Endothelial cell of umbilical vein (primary cell): Measurements from ENCODE around the gene ELOVL1. TPM values are rescaled to one million over a fixed set of nuclear protein-coding genes. Genes with fewer than 3 reads are reported as not detected.

Experiments
- BruUV-seq: library from RNA; stranded (reverse); fragments of 400-500 nt; replicated peaks from 2 replicates; lab custom pipeline; 2021; lab: Mats Ljungman, UMichigan
- CTCF ChIA-PET: fragments of 300-600, 350-600 bp; sonication (Branson Sonifier 250); formaldehyde crosslinking; loops from one replicate; lab custom pipeline; 2021; ENCODE audit warnings: antibody characterized with exemption, inconsistent platforms; lab: Charles Lee
- POLR2A ChIA-PET: fragments of 300-600, 350-600 bp; sonication (Branson Sonifier 250); formaldehyde crosslinking; loops from one replicate; lab custom pipeline; 2021; ENCODE audit warnings: antibody characterized with exemption, inconsistent platforms; lab: Charles Lee
- DNase-seq: peaks from one replicate; pipeline ENCODE4 v3.0.0-alpha.2; 2011; ENCODE audit warnings: low read depth, low spot score
- FAIRE-seq: peaks from 2 replicates; lab custom pipeline; 2011; peaks lifted over from hg19 to GRCh38; lab: Jason Lieb, UNC
- H2AFZ ChIP-seq: 2 replicates; pipeline ENCODE4 v1.6.0; 2012; ENCODE audit warnings: low read depth, low read length, control low read depth, inconsistent platforms
- H3K27ac ChIP-seq: 2 replicates; pipeline ENCODE4 v1.5.1; 2011; ENCODE audit warnings: low read depth, mild to moderate bottlenecking, control low read depth, low read length, moderate library complexity; ENCODE audit not compliant: insufficient read depth
- H3K27me3 ChIP-seq, 2 experiments: 2 replicates each; pipeline versions ENCODE4 v1.6.0 to v1.6.1; 2011; ENCODE audit warnings: low read length in 2 of 2, mixed read lengths in 1 of 2; ENCODE audit not compliant: control insufficient read depth in 2 of 2, insufficient read depth in 2 of 2
- H3K36me3 ChIP-seq, 2 experiments: 2 replicates in 1 of 2; 3 replicates in 1 of 2; pipeline ENCODE4 v1.5.1; 2011; ENCODE audit warnings: low read length in 2 of 2, mild to moderate bottlenecking in 1 of 2, moderate library complexity in 1 of 2; ENCODE audit not compliant: control insufficient read depth in 2 of 2, insufficient read depth in 2 of 2; ENCODE audit errors: extremely low read depth in 1 of 2
- H3K4me1 ChIP-seq: 3 replicates; pipeline ENCODE4 v1.5.1; 2011; ENCODE audit warnings: mild to moderate bottlenecking, low read length; ENCODE audit not compliant: control insufficient read depth, insufficient read depth; ENCODE audit errors: extremely low read depth
- H3K4me2 ChIP-seq: 2 replicates; pipeline ENCODE4 v1.6.1; 2011; ENCODE audit warnings: low read length, control low read depth, mixed read lengths; ENCODE audit not compliant: insufficient read depth
- H3K4me3 ChIP-seq, 3 experiments: fragments of 200-600 bp in 1 of 3; sonication (generic), shearing (Covaris generic) in 1 of 3; replicated peaks in 1 of 3; 2 replicates each; pipeline ENCODE4 v1.5.1; 2011 to 2016; ENCODE audit warnings: control low read depth in 3 of 3, low read length in 3 of 3, mild to moderate bottlenecking in 2 of 3, inconsistent platforms in 1 of 3, low read depth in 1 of 3, moderate library complexity in 1 of 3; ENCODE audit not compliant: insufficient read depth in 1 of 3
- H3K79me2 ChIP-seq: 2 replicates; pipeline ENCODE4 v1.6.0; 2012; ENCODE audit warnings: low read length, inconsistent platforms; ENCODE audit not compliant: control insufficient read depth, insufficient read depth
- H3K9ac ChIP-seq: replicated peaks from 2 replicates; pipeline ENCODE3; 2011; ENCODE audit warnings: low read length, control low read depth; ENCODE audit not compliant: insufficient read depth; ENCODE audit errors: extremely low read depth
- H3K9me1 ChIP-seq: replicated peaks from 3 replicates; pipeline ENCODE4 v1.6.0; 2011; ENCODE audit warnings: mild to moderate bottlenecking, low read length; ENCODE audit not compliant: control insufficient read depth, insufficient read depth; ENCODE audit errors: extremely low read depth
- H3K9me3 ChIP-seq: replicated peaks from 2 replicates; pipeline ENCODE4 v1.5.1; 2012; ENCODE audit warnings: low read length, inconsistent platforms; ENCODE audit not compliant: control insufficient read depth, insufficient read depth
- H4K20me1 ChIP-seq: replicated peaks from 2 replicates; pipeline ENCODE3; 2011; ENCODE audit warnings: mild to moderate bottlenecking, low read length; ENCODE audit not compliant: control insufficient read depth, insufficient read depth; ENCODE audit errors: extremely low read depth
- CTCF ChIP-seq, 2 donors: IDR thresholded peaks; 1 replicate in 1 of 2; 2 replicates in 1 of 2; pipeline ENCODE4 v1.5.1; 2011; ENCODE audit warnings: low read length in 2 of 2, mild to moderate bottlenecking in 2 of 2, moderate library complexity in 2 of 2, control low read depth in 1 of 2, inconsistent platforms in 1 of 2, low read depth in 1 of 2; ENCODE audit not compliant: insufficient read depth in 1 of 2; ENCODE audit errors: extremely low read depth in 1 of 2
- EZH2 ChIP-seq: IDR thresholded peaks from 2 replicates; pipeline ENCODE4 v1.6.1; 2012; ENCODE audit warnings: borderline replicate concordance, low read depth, mild to moderate bottlenecking, moderate library complexity, low read length, inconsistent platforms; ENCODE audit not compliant: severe bottlenecking
- FOS ChIP-seq: IDR thresholded peaks from 2 replicates; pipeline ENCODE4 v1.6.1; 2011; ENCODE audit warnings: mild to moderate bottlenecking, low read length, moderate library complexity, borderline replicate concordance; ENCODE audit not compliant: insufficient read depth
- GATA2 ChIP-seq: IDR thresholded peaks from 2 replicates; pipeline ENCODE4 v1.7.0; 2011; ENCODE audit warnings: low read depth, mild to moderate bottlenecking, moderate library complexity, mixed read lengths, low read length; ENCODE audit not compliant: insufficient read length, insufficient read depth
- JUN ChIP-seq: IDR thresholded peaks from 2 replicates; pipeline ENCODE4 v1.6.1; 2011; ENCODE audit warnings: borderline replicate concordance, low read depth; ENCODE audit not compliant: insufficient read length, insufficient read depth
- MAX ChIP-seq: IDR thresholded peaks from 2 replicates; pipeline ENCODE4 v1.6.1; 2011; ENCODE audit not compliant: insufficient read depth, insufficient read length
- MYC ChIP-seq: IDR thresholded peaks from one replicate; pipeline ENCODE4 v1.6.1; 2011; ENCODE audit warnings: mild to moderate bottlenecking, low read depth, low read length
- POLR2A ChIP-seq: IDR thresholded peaks from 2 replicates; pipeline ENCODE4 v1.6.1; 2012; ENCODE audit warnings: low read depth, mild to moderate bottlenecking, control low read depth, low read length
- POLR2AphosphoS5 ChIP-seq: IDR thresholded peaks from 2 replicates; pipeline ENCODE4 v1.6.1; 2012; ENCODE audit warnings: low read depth, mild to moderate bottlenecking, control low read depth, low read length, moderate library complexity; ENCODE audit not compliant: insufficient read depth
- dilution Hi-C: fragments of 300-500 bp; cut with MboI; formaldehyde crosslinking; loops from one replicate; pipeline ENCODE4 v1.15.0; 2019; ENCODE audit warnings: low sequenced_read_pairs; ENCODE audit not compliant: extremely low pct_ligation_motif_present
- intact Hi-C: fragments of 100-400 bp; cut with micrococcal nuclease; formaldehyde crosslinking; loops from one replicate; pipeline ENCODE4 v1.10.0; 2022
- polyA plus RNA-seq, 4 experiments: library from polyadenylated mRNA; depleted of rRNA in 3 of 4; stranded (reverse) in 3 of 4; unstranded in 1 of 4; fragments of >200 nt; gene quantifications; 2 replicates each; pipeline versions ENCODE4 v1.2.1 to v1.2.3, GENCODE V29; 2011 to 2012; ENCODE audit warnings: missing spikeins in 1 of 4
- total RNA-seq: library from RNA; stranded (reverse); gene quantifications from 2 replicates; pipeline ENCODE4 v1.2.3, GENCODE V29; 2021

ELOVL1 gene
- total and polyA plus RNA-seq, 2 donors (not counting 3 experiments of a cell fraction or from before 2014, with no cell fraction given) = 134 to 303 TPM

GRCh38 chr1:43366601-43367025, 1.2 kb downstream of the ELOVL1 start:
- H3K36me3 ChIP-seq = peaks cover 12 to 18% of the 10 kb centered on the region in 2 experiments
- POLR2A ChIA-PET = no interaction called here
- intact Hi-C loops (loop anchor here (1.0 to 5.0 kb wide), 3 partner anchors 8 to 139 kb away; partner anchors contain the start of gene CDC20), dilution Hi-C loops (no loop called here)
- H3K4me3 ChIP-seq = peak overlapping the region; percentile 70 to 85 (median 72)
- no peaks in the 10 kb centered on the region for H3K27me3 ChIP-seq
- no TSS peak for BruUV-seq
- no peak for DNase-seq
- H2AFZ ChIP-seq = no peak overlapping the region
- H3K9me3 ChIP-seq = no peaks in the 10 kb centered on the region
- H3K4me1 ChIP-seq = peaks cover 26% of the 10 kb centered on the region
- TF ChIP-seq POLR2AphosphoS5 (peak; percentile 45), FOS (no peak), JUN (no peak), MAX (no peak), EZH2 (no peak), POLR2A (peak; percentile 73)
- peak overlapping the region; percentile 57 for H3K27ac ChIP-seq
- H3K4me2 ChIP-seq = peak overlapping the region; percentile 61
- CTCF ChIA-PET = no interaction called here
- H4K20me1 ChIP-seq = no peaks in the 10 kb centered on the region
- peaks cover 53% of the 10 kb centered on the region for H3K79me2 ChIP-seq
- H3K9ac ChIP-seq = peak overlapping the region; percentile 81
- no peak for FAIRE-seq
- H3K9me1 ChIP-seq = no peaks in the 10 kb centered on the region

GRCh38 chr1:43366179-43366578, 1.6 kb downstream of the ELOVL1 start:
- Histone ChIP-seq H3K9me1 (no peaks in the 10 kb centered on the region), H4K20me1 (no peaks in the 10 kb centered on the region), H3K27me3 (no peaks in the 10 kb centered on the region), H3K4me2 (peak overlapping the region; percentile 61), H2AFZ (no peak overlapping the region), H3K4me3 (no peak overlapping the region), H3K4me1 (peaks cover 28% of the 10 kb centered on the region), H3K36me3 (peaks cover 13 to 19% of the 10 kb centered on the region in 2 experiments), H3K9ac (no peak overlapping the region), H3K27ac (no peak overlapping the region), H3K9me3 (no peaks in the 10 kb centered on the region), H3K79me2 (peaks cover 57% of the 10 kb centered on the region)
- intact Hi-C loops = loop anchor here (5.0 kb wide), 1 partner anchor 139 kb away; no protein-coding TSS in a partner anchor
- TF ChIP-seq CTCF (IDR thresholded peaks at IDR 0.05; ENCODE audit: extremely low read depth in 1 of 2, insufficient read depth in 1 of 2, low read depth in 1 of 2, low read length in 2 of 2) (no peak), MAX (no peak), FOS (no peak), EZH2 (no peak), GATA2 (no peak), POLR2AphosphoS5 (no peak), MYC (no peak), JUN (no peak), POLR2A (no peak)
- no TSS peak for BruUV-seq
- DNase-seq = no peak
- ChIA-PET CTCF (interaction anchor here (1.1 kb wide), 1 partner anchor 48 kb away, joined by 8 read pairs; no protein-coding TSS in a partner anchor), POLR2A (no interaction called here)
- FAIRE-seq = no peak
- dilution Hi-C loops = no loop called here
